Small intestine (tissue), 7 donors: Measurements from ENCODE around the gene EDNRB. TPM values are rescaled to one million over a fixed set of nuclear protein-coding genes. Genes with fewer than 3 reads are reported as not detected.

ENCODE experiments used
- DNase-seq, 2 donors: peaks; one replicate each; pipeline versions ENCODE4 v3.0.0 to v3.0.0-alpha.2; 2013
- FAIRE-seq: peaks from 2 replicates; lab custom pipeline; 2012; peaks lifted over from hg19 to GRCh38; lab: Jason Lieb, UNC
- H3K27ac ChIP-seq, 3 donors: one replicate each; pipeline ENCODE4 v1.5.1; 2013; ENCODE audit warnings: low read length in 2 of 3, mild to moderate bottlenecking in 2 of 3, control low read depth in 1 of 3, inconsistent platforms in 1 of 3, low read depth in 1 of 3, moderate library complexity in 1 of 3
- H3K27me3 ChIP-seq, 3 donors: one replicate each; pipeline ENCODE4 v1.6.1; 2013; ENCODE audit warnings: low read length in 3 of 3, inconsistent platforms in 1 of 3; ENCODE audit not compliant: control insufficient read depth in 3 of 3, insufficient read depth in 3 of 3
- H3K36me3 ChIP-seq, 3 donors: one replicate each; pipeline ENCODE4 v1.6.1; 2013; ENCODE audit warnings: low read length in 3 of 3, inconsistent platforms in 1 of 3, low read depth in 1 of 3, mild to moderate bottlenecking in 1 of 3, moderate library complexity in 1 of 3; ENCODE audit not compliant: control insufficient read depth in 3 of 3, insufficient read depth in 2 of 3
- H3K4me1 ChIP-seq, 3 donors: one replicate each; pipeline ENCODE4 v1.6.1; 2013; ENCODE audit warnings: low read length in 2 of 3, inconsistent platforms in 1 of 3, low read depth in 1 of 3, mild to moderate bottlenecking in 1 of 3, moderate library complexity in 1 of 3; ENCODE audit not compliant: control insufficient read depth in 3 of 3, insufficient read depth in 2 of 3
- H3K4me3 ChIP-seq, 3 donors: one replicate each; pipeline ENCODE4 v1.5.1; 2013; ENCODE audit warnings: low read length in 3 of 3, control low read depth in 1 of 3, inconsistent platforms in 1 of 3, low read depth in 1 of 3, mild to moderate bottlenecking in 1 of 3, moderate library complexity in 1 of 3
- H3K9me3 ChIP-seq, 2 donors: one replicate each; pipeline ENCODE4 v1.6.1; 2013; ENCODE audit warnings: low read depth in 1 of 2, low read length in 1 of 2; ENCODE audit not compliant: control insufficient read depth in 2 of 2, insufficient read depth in 1 of 2
- WGBS, 3 donors: extraction: QIAGEN DNeasy Blood & Tissue Kit; methylation state at CpG; one replicate each; pipeline ENCODE4 v1.1.7; 2013; 5-methylcytosine and 5-hydroxymethylcytosine counted together
- polyA plus RNA-seq, 4 donors: library from polyadenylated mRNA; stranded (reverse) in 3 of 4; unstranded in 1 of 4; fragments of 200-250 nt in 3 of 4; fragments of 120-200 nt in 1 of 4; gene quantifications; one replicate each; pipeline versions ENCODE4 v1.2.1 to v1.2.3, GENCODE V29; 2013
- donor health status: healthy with polysubstance abuse.
- donor health status: control.
- donor health status: control.
- donor health status: Bipolar disorder and iron deficiency.
- donor health status: healthy.

EDNRB gene
- polyA plus RNA-seq, 4 donors = 0.89 to 153 (median 5.2) TPM

- Histone ChIP-seq H3K36me3 (no peaks in the 10 kb centered on the region), H3K4me3 (no peak overlapping the region), H3K27ac (no peak overlapping the region), H3K9me3 (no peaks in the 10 kb centered on the region), H3K27me3 (no peaks in the 10 kb centered on the region), H3K4me1 (no peaks in the 10 kb centered on the region)
- FAIRE-seq (no peak), DNase-seq (no peak)
- 62 to 70% (median 66%) methylated on average over 4 of the region's 4 CpGs for WGBS, 3 donors
Measured at GRCh38 chr13:77874406-77874805, 44.2 kb downstream of the EDNRB start.

GRCh38 chr13:77872995-77873394 lies 45.6 kb downstream of the EDNRB start:
- Histone ChIP-seq H3K36me3 (no peaks in the 10 kb centered on the region), H3K4me1 (no peaks in the 10 kb centered on the region), H3K27me3 (no peaks in the 10 kb centered on the region), H3K9me3 (peaks cover 0 to 7% of the 10 kb centered on the region in 2 donors), H3K4me3 (no peak overlapping the region), H3K27ac (no peak overlapping the region)
- no peak for DNase-seq
- WGBS, 3 donors = 63 to 76% (median 76%) methylated on average over 5 of the region's 5 CpGs
- FAIRE-seq = no peak

- no peaks in the 10 kb centered on the region for H3K36me3 ChIP-seq
- H3K27me3 ChIP-seq = no peaks in the 10 kb centered on the region
- no peak for FAIRE-seq
- H3K4me1 ChIP-seq = no peaks in the 10 kb centered on the region
- peaks cover 0 to 16% of the 10 kb centered on the region in 2 donors for H3K9me3 ChIP-seq
- no peak for DNase-seq
- H3K4me3 ChIP-seq = no peak overlapping the region
- H3K27ac ChIP-seq = no peak overlapping the region
Measured at GRCh38 chr13:77871596-77871995, 47.0 kb downstream of the EDNRB start.

GRCh38 chr13:77868717-77869116 lies 49.9 kb downstream of the EDNRB start:
- WGBS, 3 donors = 90 to 95% (median 95%) methylated on average over 1 of the region's 1 CpG
- no peak for FAIRE-seq

GRCh38 chr13:77866971-77867370 lies 51.7 kb downstream of the EDNRB start:
- H3K4me1 ChIP-seq = peaks cover 0 to 2% (median 0%) of the 10 kb centered on the region in 3 donors
- DNase-seq = no peak
- peaks cover 0 to 16% of the 10 kb centered on the region in 2 donors for H3K9me3 ChIP-seq
- H3K4me3 ChIP-seq = no peak overlapping the region
- no peak for FAIRE-seq
- H3K27me3 ChIP-seq = no peaks in the 10 kb centered on the region
- no peaks in the 10 kb centered on the region for H3K36me3 ChIP-seq
- H3K27ac ChIP-seq = no peak overlapping the region

More at GRCh38 chr13:77868717-77869116, 49.9 kb downstream of the EDNRB start:
- Histone ChIP-seq H3K4me1 (peaks cover 0 to 2% (median 0%) of the 10 kb centered on the region in 3 donors), H3K36me3 (no peaks in the 10 kb centered on the region), H3K4me3 (no peak overlapping the region), H3K27me3 (no peaks in the 10 kb centered on the region), H3K9me3 (peaks cover 0 to 16% of the 10 kb centered on the region in 2 donors), H3K27ac (no peak overlapping the region)
- DNase-seq = no peak

GRCh38 chr13:77865622-77866021 lies 53.0 kb downstream of the EDNRB start:
- WGBS, 3 donors = 31 to 66% (median 47%) methylated on average over 3 of the region's 3 CpGs

GRCh38 chr13:77863144-77863543 lies 55.5 kb downstream of the EDNRB start:
- no peak for FAIRE-seq

More at GRCh38 chr13:77865622-77866021, 53.0 kb downstream of the EDNRB start:
- H3K27ac ChIP-seq = no peak overlapping the region
- H3K36me3 ChIP-seq = no peaks in the 10 kb centered on the region
- FAIRE-seq = no peak
- DNase-seq = peak in 1 of 2 donors; percentile 65
- H3K4me1 ChIP-seq = peaks cover 0 to 2% (median 0%) of the 10 kb centered on the region in 3 donors
- H3K27me3 ChIP-seq = no peaks in the 10 kb centered on the region
- no peak overlapping the region for H3K4me3 ChIP-seq
- peaks cover 0 to 16% of the 10 kb centered on the region in 2 donors for H3K9me3 ChIP-seq

GRCh38 chr13:77861741-77862140 lies 56.9 kb downstream of the EDNRB start:
- Histone ChIP-seq H3K9me3 (no peaks in the 10 kb centered on the region), H3K27me3 (no peaks in the 10 kb centered on the region), H3K4me1 (peaks cover 0 to 2% (median 0%) of the 10 kb centered on the region in 3 donors), H3K27ac (no peak overlapping the region), H3K4me3 (no peak overlapping the region), H3K36me3 (no peaks in the 10 kb centered on the region)
- DNase-seq (no peak), FAIRE-seq (no peak)
- WGBS, 3 donors = 52 to 59% (median 56%) methylated on average over 3 of the region's 3 CpGs

More at GRCh38 chr13:77863144-77863543, 55.5 kb downstream of the EDNRB start:
- Histone ChIP-seq H3K27ac (peak overlapping the region in 1 of 3 donors; percentile 31), H3K4me3 (no peak overlapping the region), H3K4me1 (peaks cover 0 to 2% (median 0%) of the 10 kb centered on the region in 3 donors), H3K9me3 (peaks cover 0 to 9% of the 10 kb centered on the region in 2 donors), H3K36me3 (no peaks in the 10 kb centered on the region), H3K27me3 (no peaks in the 10 kb centered on the region)
- DNase-seq = no peak
- 49 to 59% (median 56%) methylated on average over 3 of the region's 3 CpGs for WGBS, 3 donors

GRCh38 chr13:77860507-77860981 lies 58.1 kb downstream of the EDNRB start:
- 64 to 84% (median 68%) methylated on average over 1 of the region's 1 CpG for WGBS, 3 donors
- no peaks in the 10 kb centered on the region for H3K36me3 ChIP-seq
- no peaks in the 10 kb centered on the region for H3K27me3 ChIP-seq
- peak overlapping the region in 1 of 3 donors; percentile 54 for H3K27ac ChIP-seq
- H3K4me1 ChIP-seq = no peaks in the 10 kb centered on the region
- no peaks in the 10 kb centered on the region for H3K9me3 ChIP-seq
- no peak for DNase-seq
- no peak overlapping the region for H3K4me3 ChIP-seq
- no peak for FAIRE-seq
